GM13977 (cell line): ENCODE data around the gene STK33.
A peak's percentile ranks its signal among the peaks of the same experiment; 100 is the strongest.
"Not testable (repeated sequence)": the region's sequence is repeated elsewhere in the genome, so short reads cannot be mapped to it uniquely, and the experiment has no call there.

Source experiments
- DNase-seq: peaks from one replicate; pipeline ENCODE4 v3.0.0; 2012; ENCODE audit warnings: low spot score
- CTCF ChIP-seq: IDR thresholded peaks from 2 replicates; pipeline ENCODE4 v1.5.1; 2012; ENCODE audit warnings: mild to moderate bottlenecking, control low read depth; ENCODE audit not compliant: insufficient read depth; ENCODE audit errors: extremely low read depth, missing control alignments
- in situ Hi-C: fragments of 300-500 bp; cut with MboI; formaldehyde crosslinking; loops from one replicate; pipeline ENCODE4 v1.12.0; 2022; ENCODE audit warnings: low sequenced_read_pairs, low pct_unique_long_range_greater_than_20kb, mixed read lengths, inconsistent platforms; ENCODE audit not compliant: unreplicated experiment

The STK33 gene

GRCh38 chr11:8477680-8478079, 116.3 kb downstream of the STK33 start:
- no peak for TF ChIP-seq CTCF
- peak; percentile 32 for DNase-seq
- in situ Hi-C loops, result no loop called here

GRCh38 chr11:8477151-8477550, 116.9 kb downstream of the STK33 start:
- no peak for TF ChIP-seq CTCF
- in situ Hi-C loops, result no loop called here
- no peak for DNase-seq

- DNase-seq, result not testable (repeated sequence)
Measured at GRCh38 chr11:8467806-8468205, 126.2 kb downstream of the STK33 start.

GRCh38 chr11:8467356-8467755, 126.7 kb downstream of the STK33 start:
- DNase-seq, in situ Hi-C loops: not testable (repeated sequence)

More at GRCh38 chr11:8467806-8468205, 126.2 kb downstream of the STK33 start:
- in situ Hi-C loops, result not testable (repeated sequence)

- in situ Hi-C loops, DNase-seq: not testable (repeated sequence)
Measured at GRCh38 chr11:8466884-8467283, 127.1 kb downstream of the STK33 start.

- in situ Hi-C loops, result no loop called here
- DNase-seq, result no peak
- no peak for TF ChIP-seq CTCF
Measured at GRCh38 chr11:8459711-8460399, 134.2 kb downstream of the STK33 start.

- no peak for TF ChIP-seq CTCF
- in situ Hi-C loops, result no loop called here
- DNase-seq, result no peak
Measured at GRCh38 chr11:8442301-8442700, 151.7 kb downstream of the STK33 start.

- no peak for DNase-seq
- in situ Hi-C loops, result no loop called here
- TF ChIP-seq CTCF, result no peak
Measured at GRCh38 chr11:8440649-8441048, 153.4 kb downstream of the STK33 start.
